Measurements from ENCODE around the gene SMARCC2.
A peak's percentile ranks its signal among the peaks of the same experiment; 100 is the strongest.

SMARCC2 gene

DNA sequence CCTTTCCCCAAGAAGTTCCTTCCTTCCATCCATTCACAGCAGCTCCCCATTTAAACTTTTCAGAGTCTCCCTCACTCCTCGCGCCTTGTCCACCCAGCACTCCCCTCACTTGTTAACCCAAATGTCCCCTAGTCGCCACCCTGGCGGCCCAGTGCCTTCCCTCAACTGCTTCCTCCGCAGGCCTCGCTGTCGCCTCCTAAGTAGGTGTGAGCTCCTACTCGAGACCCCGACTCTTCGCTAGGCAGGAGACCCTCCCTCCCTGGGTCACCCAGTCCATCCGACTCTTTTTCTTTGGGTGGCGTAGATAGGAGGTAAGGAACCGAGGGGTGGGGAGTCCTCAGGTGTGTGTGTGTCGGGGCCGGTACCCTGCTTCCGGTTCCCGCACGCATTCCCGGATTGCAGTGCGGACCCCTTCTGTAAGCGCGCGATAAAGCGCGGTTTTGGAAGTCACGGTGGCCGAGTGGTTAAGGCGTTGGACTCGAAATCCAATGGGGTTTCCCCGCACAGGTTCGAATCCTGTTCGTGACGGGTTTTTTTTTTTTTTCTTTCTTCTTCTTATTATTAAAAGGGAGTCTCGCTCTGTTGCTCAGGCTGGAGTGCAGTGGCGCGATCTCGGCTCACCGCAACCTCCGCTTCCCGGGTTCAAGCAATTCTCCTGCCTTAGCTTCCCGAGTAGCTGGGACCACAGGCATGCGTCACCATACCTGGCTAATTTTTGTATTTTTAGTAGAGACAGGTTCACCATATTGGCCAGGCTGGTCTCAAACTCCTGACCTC is 823 bp upstream of the SMARCC2 start (continued):
- TF ChIP-seq, protein P1, sequence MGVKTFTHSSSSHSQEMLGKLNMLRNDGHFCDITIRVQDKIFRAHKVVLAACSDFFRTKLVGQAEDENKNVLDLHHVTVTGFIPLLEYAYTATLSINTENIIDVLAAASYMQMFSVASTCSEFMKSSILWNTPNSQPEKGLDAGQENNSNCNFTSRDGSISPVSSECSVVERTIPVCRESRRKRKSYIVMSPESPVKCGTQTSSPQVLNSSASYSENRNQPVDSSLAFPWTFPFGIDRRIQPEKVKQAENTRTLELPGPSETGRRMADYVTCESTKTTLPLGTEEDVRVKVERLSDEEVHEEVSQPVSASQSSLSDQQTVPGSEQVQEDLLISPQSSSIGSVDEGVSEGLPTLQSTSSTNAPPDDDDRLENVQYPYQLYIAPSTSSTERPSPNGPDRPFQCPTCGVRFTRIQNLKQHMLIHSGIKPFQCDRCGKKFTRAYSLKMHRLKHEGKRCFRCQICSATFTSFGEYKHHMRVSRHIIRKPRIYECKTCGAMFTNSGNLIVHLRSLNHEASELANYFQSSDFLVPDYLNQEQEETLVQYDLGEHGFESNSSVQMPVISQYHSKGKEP (tag by site-specific recombination; IDR thresholded peaks at IDR 0.05), result peak; percentile 65; the same call in 1 of the 2 replicates
- TF ChIP-seq, protein P2, sequence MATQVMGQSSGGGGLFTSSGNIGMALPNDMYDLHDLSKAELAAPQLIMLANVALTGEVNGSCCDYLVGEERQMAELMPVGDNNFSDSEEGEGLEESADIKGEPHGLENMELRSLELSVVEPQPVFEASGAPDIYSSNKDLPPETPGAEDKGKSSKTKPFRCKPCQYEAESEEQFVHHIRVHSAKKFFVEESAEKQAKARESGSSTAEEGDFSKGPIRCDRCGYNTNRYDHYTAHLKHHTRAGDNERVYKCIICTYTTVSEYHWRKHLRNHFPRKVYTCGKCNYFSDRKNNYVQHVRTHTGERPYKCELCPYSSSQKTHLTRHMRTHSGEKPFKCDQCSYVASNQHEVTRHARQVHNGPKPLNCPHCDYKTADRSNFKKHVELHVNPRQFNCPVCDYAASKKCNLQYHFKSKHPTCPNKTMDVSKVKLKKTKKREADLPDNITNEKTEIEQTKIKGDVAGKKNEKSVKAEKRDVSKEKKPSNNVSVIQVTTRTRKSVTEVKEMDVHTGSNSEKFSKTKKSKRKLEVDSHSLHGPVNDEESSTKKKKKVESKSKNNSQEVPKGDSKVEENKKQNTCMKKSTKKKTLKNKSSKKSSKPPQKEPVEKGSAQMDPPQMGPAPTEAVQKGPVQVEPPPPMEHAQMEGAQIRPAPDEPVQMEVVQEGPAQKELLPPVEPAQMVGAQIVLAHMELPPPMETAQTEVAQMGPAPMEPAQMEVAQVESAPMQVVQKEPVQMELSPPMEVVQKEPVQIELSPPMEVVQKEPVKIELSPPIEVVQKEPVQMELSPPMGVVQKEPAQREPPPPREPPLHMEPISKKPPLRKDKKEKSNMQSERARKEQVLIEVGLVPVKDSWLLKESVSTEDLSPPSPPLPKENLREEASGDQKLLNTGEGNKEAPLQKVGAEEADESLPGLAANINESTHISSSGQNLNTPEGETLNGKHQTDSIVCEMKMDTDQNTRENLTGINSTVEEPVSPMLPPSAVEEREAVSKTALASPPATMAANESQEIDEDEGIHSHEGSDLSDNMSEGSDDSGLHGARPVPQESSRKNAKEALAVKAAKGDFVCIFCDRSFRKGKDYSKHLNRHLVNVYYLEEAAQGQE (tag by site-specific recombination; IDR thresholded peaks at IDR 0.05), result no peak
- peak; percentile 56; the same call in 1 of the 2 replicates for TF ChIP-seq ZNF394 (tag by site-specific recombination; IDR thresholded peaks at IDR 0.05; ENCODE audit: borderline replicate concordance)
- peak; percentile 80; the same call in 1 of the 2 replicates for TF ChIP-seq ZNF558 (tag by site-specific recombination; IDR thresholded peaks at IDR 0.05)
- TF ChIP-seq SP3 (tag by site-specific recombination; IDR thresholded peaks at IDR 0.05), result peak; percentile 34
- TF ChIP-seq ZNF391 (tag by site-specific recombination; IDR thresholded peaks at IDR 0.05; ENCODE audit: borderline replicate concordance, low read depth), result peak; percentile 98; the same call in 1 of the 2 replicates
- TF ChIP-seq GLIS2 (tag by site-specific recombination; IDR thresholded peaks at IDR 0.05), result peak; percentile 76
- TF ChIP-seq ZNF843 (tag by site-specific recombination; IDR thresholded peaks at IDR 0.05), result peak; percentile 57
- TF ChIP-seq ZNF660 (tag by site-specific recombination; IDR thresholded peaks at IDR 0.05), result peak; percentile 89
- peak; percentile 95 for TF ChIP-seq ZXDB (tag by site-specific recombination; IDR thresholded peaks at IDR 0.05)
- peak; percentile 90; the same call in 1 of the 2 replicates for TF ChIP-seq REPIN1 (tag by site-specific recombination; IDR thresholded peaks at IDR 0.05; ENCODE audit: low read depth)
- no peak for TF ChIP-seq GLI2 (tag by site-specific recombination; IDR thresholded peaks at IDR 0.05; ENCODE audit: borderline replicate concordance, low read depth)
- TF ChIP-seq KLF7 (tag by site-specific recombination; IDR thresholded peaks at IDR 0.05; ENCODE audit: borderline replicate concordance), result peak; percentile 51; the same call in 1 of the 2 replicates
- TF ChIP-seq ZNF274 (IDR thresholded peaks at IDR 0.05; ENCODE audit: low read length), result no peak
- no peak for TF ChIP-seq ZNF274 (tag by site-specific recombination; IDR thresholded peaks at IDR 0.05; ENCODE audit: borderline replicate concordance)
- TF ChIP-seq ZNF561 (tag by site-specific recombination; IDR thresholded peaks at IDR 0.05; ENCODE audit: borderline replicate concordance), result peak; percentile 86; the same call in 1 of the 2 replicates
- TF ChIP-seq, protein P3, sequence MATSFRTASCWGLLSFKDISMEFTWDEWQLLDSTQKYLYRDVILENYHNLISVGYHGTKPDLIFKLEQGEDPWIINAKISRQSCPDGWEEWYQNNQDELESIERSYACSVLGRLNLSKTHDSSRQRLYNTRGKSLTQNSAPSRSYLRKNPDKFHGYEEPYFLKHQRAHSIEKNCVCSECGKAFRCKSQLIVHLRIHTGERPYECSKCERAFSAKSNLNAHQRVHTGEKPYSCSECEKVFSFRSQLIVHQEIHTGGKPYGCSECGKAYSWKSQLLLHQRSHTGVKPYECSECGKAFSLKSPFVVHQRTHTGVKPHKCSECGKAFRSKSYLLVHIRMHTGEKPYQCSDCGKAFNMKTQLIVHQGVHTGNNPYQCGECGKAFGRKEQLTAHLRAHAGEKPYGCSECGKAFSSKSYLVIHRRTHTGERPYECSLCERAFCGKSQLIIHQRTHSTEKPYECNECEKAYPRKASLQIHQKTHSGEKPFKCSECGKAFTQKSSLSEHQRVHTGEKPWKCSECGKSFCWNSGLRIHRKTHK (tag by site-specific recombination; IDR thresholded peaks at IDR 0.05), result no peak
- no peak for TF ChIP-seq ZNF146 (tag by site-specific recombination; IDR thresholded peaks at IDR 0.05)
- peak; percentile 70 for TF ChIP-seq ZBTB8A (tag by site-specific recombination; IDR thresholded peaks at IDR 0.05)
- TF ChIP-seq ZNF596 (tag by site-specific recombination; IDR thresholded peaks at IDR 0.05), result no peak
- TF ChIP-seq ZNF157 (tag by site-specific recombination; IDR thresholded peaks at IDR 0.05), result no peak
- TF ChIP-seq, protein P4, sequence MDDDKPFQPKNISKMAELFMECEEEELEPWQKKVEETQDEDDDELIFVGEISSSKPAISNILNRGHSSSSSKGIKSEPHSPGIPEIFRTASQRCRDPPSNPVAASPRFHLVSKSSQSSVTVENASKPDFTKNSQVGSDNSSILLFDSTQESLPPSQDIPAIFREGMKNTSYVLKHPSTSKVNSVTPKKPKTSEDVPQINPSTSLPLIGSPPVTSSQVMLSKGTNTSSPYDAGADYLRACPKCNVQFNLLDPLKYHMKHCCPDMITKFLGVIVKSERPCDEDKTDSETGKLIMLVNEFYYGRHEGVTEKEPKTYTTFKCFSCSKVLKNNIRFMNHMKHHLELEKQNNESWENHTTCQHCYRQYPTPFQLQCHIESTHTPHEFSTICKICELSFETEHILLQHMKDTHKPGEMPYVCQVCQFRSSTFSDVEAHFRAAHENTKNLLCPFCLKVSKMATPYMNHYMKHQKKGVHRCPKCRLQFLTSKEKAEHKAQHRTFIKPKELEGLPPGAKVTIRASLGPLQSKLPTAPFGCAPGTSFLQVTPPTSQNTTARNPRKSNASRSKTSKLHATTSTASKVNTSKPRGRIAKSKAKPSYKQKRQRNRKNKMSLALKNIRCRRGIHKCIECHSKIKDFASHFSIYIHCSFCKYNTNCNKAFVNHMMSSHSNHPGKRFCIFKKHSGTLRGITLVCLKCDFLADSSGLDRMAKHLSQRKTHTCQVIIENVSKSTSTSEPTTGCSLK (tag by site-specific recombination; IDR thresholded peaks at IDR 0.05), result no peak
- TF ChIP-seq ZEB2 (tag by site-specific recombination; IDR thresholded peaks at IDR 0.05), result peak; percentile 98
- no peak for TF ChIP-seq ZNF155 (tag by site-specific recombination; IDR thresholded peaks at IDR 0.05)
- peak; percentile 73 for TF ChIP-seq SP2 (tag by site-specific recombination; IDR thresholded peaks at IDR 0.05)
- TF ChIP-seq, protein P5, sequence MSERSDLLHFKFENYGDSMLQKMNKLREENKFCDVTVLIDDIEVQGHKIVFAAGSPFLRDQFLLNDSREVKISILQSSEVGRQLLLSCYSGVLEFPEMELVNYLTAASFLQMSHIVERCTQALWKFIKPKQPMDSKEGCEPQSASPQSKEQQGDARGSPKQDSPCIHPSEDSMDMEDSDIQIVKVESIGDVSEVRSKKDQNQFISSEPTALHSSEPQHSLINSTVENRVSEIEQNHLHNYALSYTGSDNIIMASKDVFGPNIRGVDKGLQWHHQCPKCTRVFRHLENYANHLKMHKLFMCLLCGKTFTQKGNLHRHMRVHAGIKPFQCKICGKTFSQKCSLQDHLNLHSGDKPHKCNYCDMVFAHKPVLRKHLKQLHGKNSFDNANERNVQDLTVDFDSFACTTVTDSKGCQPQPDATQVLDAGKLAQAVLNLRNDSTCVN (tag by site-specific recombination; optimal IDR thresholded peaks at IDR 0.05), result peak; percentile 70
- TF ChIP-seq ZNF10 (tag by site-specific recombination; IDR thresholded peaks at IDR 0.05), result peak; percentile 99
- no peak for TF ChIP-seq ZNF140 (tag by site-specific recombination; IDR thresholded peaks at IDR 0.05)

Measured in HEK293 (cell line).